T-helper 1 cell treated with Interleukin-12 subunit alpha and Interleukin-12 subunit beta and Interleukin-4 antibody, amounts not matched to agents 30 μg/mL and 1 μg/mL, for 36 hours (primary cell): ENCODE data around the gene OR4M2.
"Not testable (repeated sequence)": the region's sequence is repeated elsewhere in the genome, so short reads cannot be mapped to it uniquely, and the experiment has no call there.

ENCODE experiments used
- H3K27ac Mint-ChIP-seq: one replicate; pipeline ENCODE4 v1.8.0; 2021; ENCODE audit warnings: mild to moderate bottlenecking, mixed read lengths
- H3K27me3 Mint-ChIP-seq: one replicate; pipeline ENCODE4 v1.8.0; 2021; ENCODE audit warnings: low read depth, mixed read lengths
- H3K36me3 Mint-ChIP-seq: one replicate; pipeline ENCODE4 v1.8.0; 2021; ENCODE audit warnings: low read depth, mixed read lengths
- H3K4me1 Mint-ChIP-seq: one replicate; pipeline ENCODE4 v1.8.0; 2021; ENCODE audit warnings: low read depth, mixed read lengths
- H3K4me3 Mint-ChIP-seq: one replicate; pipeline ENCODE4 v1.8.0; 2021; ENCODE audit warnings: mild to moderate bottlenecking, moderate library complexity, mixed read lengths
- H3K9me3 Mint-ChIP-seq: one replicate; pipeline ENCODE4 v1.8.0; 2021; ENCODE audit warnings: mixed read lengths

OR4M2 gene

GRCh38 chr15:22080227-22080626 is at the start of gene OR4M2:
TSS of gene OR4M2 (plus strand) at chr15:22080527. CDS start at chr15:22080625, 98 bp downstream.
- not testable (repeated sequence) for H3K27me3 Mint-ChIP-seq, H3K4me3 Mint-ChIP-seq, H3K4me1 Mint-ChIP-seq, H3K36me3 Mint-ChIP-seq, H3K9me3 Mint-ChIP-seq, H3K27ac Mint-ChIP-seq

GRCh38 chr15:22069267-22069666 is 11.1 kb upstream of the OR4M2 start:
- not testable (repeated sequence) for H3K4me3 Mint-ChIP-seq, H3K27me3 Mint-ChIP-seq, H3K4me1 Mint-ChIP-seq, H3K27ac Mint-ChIP-seq, H3K9me3 Mint-ChIP-seq, H3K36me3 Mint-ChIP-seq

GRCh38 chr15:22081386-22081785 is 1.1 kb downstream of the OR4M2 start:
- H3K36me3 Mint-ChIP-seq, H3K4me1 Mint-ChIP-seq, H3K27ac Mint-ChIP-seq: not testable (repeated sequence)

GRCh38 chr15:22098616-22099253 is 18.4 kb downstream of the OR4M2 start:
- H3K36me3 Mint-ChIP-seq, H3K27me3 Mint-ChIP-seq, H3K4me1 Mint-ChIP-seq, H3K9me3 Mint-ChIP-seq, H3K27ac Mint-ChIP-seq, H3K4me3 Mint-ChIP-seq: not testable (repeated sequence)

More at GRCh38 chr15:22081386-22081785, 1.1 kb downstream of the OR4M2 start:
- H3K4me3 Mint-ChIP-seq, H3K27me3 Mint-ChIP-seq, H3K9me3 Mint-ChIP-seq: not testable (repeated sequence)

GRCh38 chr15:22099289-22099891 is 19.1 kb downstream of the OR4M2 start:
- H3K9me3 Mint-ChIP-seq, H3K4me3 Mint-ChIP-seq, H3K27me3 Mint-ChIP-seq, H3K4me1 Mint-ChIP-seq, H3K27ac Mint-ChIP-seq, H3K36me3 Mint-ChIP-seq: not testable (repeated sequence)

- not testable (repeated sequence) for H3K4me3 Mint-ChIP-seq, H3K36me3 Mint-ChIP-seq, H3K27me3 Mint-ChIP-seq, H3K27ac Mint-ChIP-seq, H3K4me1 Mint-ChIP-seq, H3K9me3 Mint-ChIP-seq
Observed at GRCh38 chr15:22122033-22122432, 41.7 kb downstream of the OR4M2 start.
